Activated CD8-positive, alpha-beta memory T cell treated with anti-CD3 and anti-CD28 coated beads for 36 hours (primary cell): ENCODE data around the gene OR6Y1. TPM values are rescaled to one million over a fixed set of nuclear protein-coding genes. Genes with fewer than 3 reads are reported as not detected.

Experiments used
- CTCF ChIA-PET: fragments of 350-600 bp; sonication (Branson Sonifier 250); formaldehyde crosslinking; loops from one replicate; lab custom pipeline; 2021; ENCODE audit warnings: antibody characterized with exemption; lab: Charles Lee
- POLR2A ChIA-PET: fragments of 350-600 bp; sonication (Branson Sonifier 250); formaldehyde crosslinking; loops from one replicate; lab custom pipeline; 2021; ENCODE audit warnings: antibody characterized with exemption; lab: Charles Lee
- total RNA-seq, 2 experiments: library from RNA; stranded (reverse); gene quantifications; one replicate each; pipeline ENCODE4 v1.2.3, GENCODE V29; 2021

OR6Y1 gene
- total RNA-seq, 2 experiments from 2014 or later: not detected

DNA sequence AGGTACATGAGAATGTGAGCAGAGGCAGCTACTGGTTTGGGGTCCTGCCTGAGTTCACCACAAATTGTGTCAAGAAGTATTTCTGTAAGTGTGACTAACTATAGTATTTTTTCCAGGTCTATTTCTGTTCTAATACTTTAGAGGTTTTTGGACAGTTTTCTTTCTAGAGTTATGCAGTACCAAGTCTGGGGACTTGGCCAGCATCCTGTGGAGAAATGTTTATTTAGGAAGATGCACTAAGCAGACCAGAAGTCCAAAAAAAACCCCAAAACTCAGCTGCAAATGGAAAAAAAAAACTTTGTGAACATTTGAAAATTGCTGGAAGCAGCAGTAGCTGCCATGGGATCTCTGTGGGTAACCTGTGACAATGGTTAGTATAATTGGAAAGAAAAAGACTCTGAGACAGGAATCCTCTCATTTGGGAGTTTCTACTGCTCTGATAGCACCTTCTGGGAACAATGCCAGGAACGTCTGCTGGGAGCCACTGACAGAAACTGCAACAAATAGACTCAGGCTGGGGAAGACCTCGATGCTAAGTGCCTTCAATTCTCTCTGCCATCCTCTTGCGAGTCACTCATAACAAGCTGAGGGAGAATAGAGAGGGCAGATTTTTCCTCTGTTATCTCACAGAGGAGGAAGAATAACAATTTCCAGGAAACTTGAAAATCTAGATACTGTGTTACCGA, 44.6 kb downstream of the OR6Y1 start:
- CTCF ChIA-PET: no interaction called here
- POLR2A ChIA-PET: no interaction called here

DNA sequence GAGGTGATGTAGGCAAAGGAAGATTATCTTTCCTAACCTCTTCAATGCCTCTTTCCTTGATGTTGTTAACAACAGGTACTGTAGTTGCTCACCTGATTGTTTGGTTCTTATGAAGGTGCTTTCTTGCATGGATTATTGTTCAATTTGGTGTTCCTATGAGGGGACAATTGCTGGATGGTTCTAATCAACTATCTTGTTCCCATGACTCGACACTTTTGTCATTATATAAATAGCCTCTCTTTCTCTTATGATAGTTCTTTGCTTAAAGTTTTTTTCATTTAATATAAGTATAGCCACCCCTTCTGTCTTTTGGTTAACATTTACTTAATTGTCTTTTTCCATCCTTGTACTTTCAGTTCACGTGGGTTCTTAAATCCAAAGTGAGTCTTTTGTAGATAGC, 46.7 kb downstream of the OR6Y1 start:
- ChIA-PET CTCF (interaction anchor here (1.2 kb wide), 1 partner anchor 491 kb away, joined by 5 read pairs; no protein-coding TSS in a partner anchor), POLR2A (no interaction called here)

DNA sequence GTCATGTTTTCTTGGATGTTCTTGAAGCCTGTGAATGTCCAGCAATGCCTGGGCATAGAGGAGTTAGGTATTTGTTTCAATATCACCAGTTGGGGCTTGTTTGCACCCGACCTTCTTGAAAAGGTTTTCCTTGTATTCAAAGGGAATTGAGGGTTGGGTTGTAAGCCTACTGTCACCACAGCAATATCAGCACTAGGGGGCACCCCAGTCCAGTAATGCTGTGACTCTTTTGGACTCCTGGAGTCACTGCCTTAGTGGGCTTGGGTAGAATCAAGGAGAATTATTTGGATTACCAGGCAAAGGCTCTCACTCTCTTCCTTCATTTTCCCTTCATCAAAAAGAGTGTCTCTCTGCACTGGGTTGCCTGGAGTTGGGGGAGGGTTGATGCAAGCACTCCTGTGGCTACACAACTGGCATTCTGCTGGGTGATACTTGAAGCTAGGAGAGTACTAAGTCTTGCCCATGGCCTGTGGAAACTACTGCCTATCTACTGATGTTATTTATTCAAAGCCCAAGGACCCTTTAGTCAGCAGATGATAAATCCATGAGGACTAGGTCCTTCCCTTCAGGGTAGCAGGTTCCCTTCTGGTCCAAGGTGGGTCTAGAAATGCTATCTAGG, 47.7 kb downstream of the OR6Y1 start:
- ChIA-PET CTCF (interaction anchor here (0.8 to 1.2 kb wide), 2 partner anchors 15 to 492 kb away, joined by 3 to 5 read pairs; no protein-coding TSS in a partner anchor), POLR2A (no interaction called here)

DNA sequence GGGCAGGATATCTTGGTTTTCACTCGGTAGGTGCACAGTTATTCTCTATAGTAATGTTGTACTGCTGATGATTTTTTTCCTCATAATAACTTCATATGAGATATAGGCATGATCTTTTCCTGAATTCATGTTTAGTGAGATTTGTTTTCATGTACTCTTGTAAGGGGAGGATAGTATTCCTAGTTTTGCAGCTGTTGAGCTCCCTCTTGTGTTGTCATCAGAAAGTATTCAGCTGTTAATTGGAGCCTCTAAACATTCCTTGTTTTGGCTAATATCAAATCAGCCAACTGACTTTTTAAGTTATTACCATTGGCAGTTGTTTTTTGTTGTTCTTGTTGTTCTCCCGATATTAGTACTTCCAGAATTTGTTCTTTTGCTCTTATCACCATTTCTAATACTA, 57.8 kb downstream of the OR6Y1 start:
- CTCF ChIA-PET: interaction anchor here (0.8 kb wide), 1 partner anchor 292 kb away, joined by 3 read pairs; no protein-coding TSS in a partner anchor
- POLR2A ChIA-PET: no interaction called here

DNA sequence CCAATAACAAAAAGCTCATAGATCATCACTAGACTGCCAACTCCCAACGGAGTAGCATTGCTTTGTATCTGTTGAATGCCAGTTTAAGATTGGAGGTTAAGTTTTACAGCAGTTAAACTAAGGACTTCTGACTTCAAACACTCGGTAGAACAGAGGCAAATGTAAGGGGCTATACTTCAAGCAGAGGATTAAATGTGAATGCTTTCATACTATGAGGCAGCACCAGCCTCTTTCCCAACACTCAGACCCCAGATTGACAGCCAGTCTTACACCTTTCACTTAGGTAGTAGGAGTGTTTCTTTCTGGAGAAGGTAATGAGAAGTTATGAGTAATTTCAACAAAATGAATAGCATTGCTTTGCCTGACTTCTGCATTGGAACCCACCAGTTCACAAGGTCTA, 59.4 kb downstream of the OR6Y1 start:
- ChIA-PET POLR2A (no interaction called here), CTCF (interaction anchor here (0.6 kb wide), 1 partner anchor 50 kb away, joined by 4 read pairs; no protein-coding TSS in a partner anchor)

Other genes with a start within 250 kb of the OR6Y1 start
- gene CD1B, start 222.9 kb downstream of the OR6Y1 start, total RNA-seq: not detected
- not detected for gene CD1E, start 200.5 kb downstream of the OR6Y1 start, total RNA-seq
- gene OR10T2, start 154.9 kb downstream of the OR6Y1 start, total RNA-seq: not detected
- not detected for gene OR10K2, start 128.2 kb downstream of the OR6Y1 start, total RNA-seq
- not detected for gene OR10K1, start 92.6 kb downstream of the OR6Y1 start, total RNA-seq
- gene OR10R2, start 82.2 kb downstream of the OR6Y1 start, total RNA-seq: not detected
- gene OR6P1, start 16.2 kb upstream of the OR6Y1 start, total RNA-seq: not detected
- gene OR10X1, start 25.5 kb upstream of the OR6Y1 start, total RNA-seq: not detected
- not detected for gene OR10Z1, start 50.9 kb upstream of the OR6Y1 start, total RNA-seq
- not detected for gene SPTA1, start 132.3 kb upstream of the OR6Y1 start, total RNA-seq
- not detected for gene OR6K2, start 146.2 kb upstream of the OR6Y1 start, total RNA-seq
- gene OR6K3, start 166.3 kb upstream of the OR6Y1 start, total RNA-seq: not detected
- not detected for gene OR6K6, start 200.3 kb upstream of the OR6Y1 start, total RNA-seq
- not detected for gene OR6N1, start 217.8 kb upstream of the OR6Y1 start, total RNA-seq
- gene OR6N2, start 226.8 kb upstream of the OR6Y1 start, total RNA-seq: not detected